Measurements from ENCODE around the gene PCDHA12. TPM values are rescaled to one million over a fixed set of nuclear protein-coding genes. Genes with fewer than 3 reads are reported as not detected.

Gene PCDHA12, protein sequence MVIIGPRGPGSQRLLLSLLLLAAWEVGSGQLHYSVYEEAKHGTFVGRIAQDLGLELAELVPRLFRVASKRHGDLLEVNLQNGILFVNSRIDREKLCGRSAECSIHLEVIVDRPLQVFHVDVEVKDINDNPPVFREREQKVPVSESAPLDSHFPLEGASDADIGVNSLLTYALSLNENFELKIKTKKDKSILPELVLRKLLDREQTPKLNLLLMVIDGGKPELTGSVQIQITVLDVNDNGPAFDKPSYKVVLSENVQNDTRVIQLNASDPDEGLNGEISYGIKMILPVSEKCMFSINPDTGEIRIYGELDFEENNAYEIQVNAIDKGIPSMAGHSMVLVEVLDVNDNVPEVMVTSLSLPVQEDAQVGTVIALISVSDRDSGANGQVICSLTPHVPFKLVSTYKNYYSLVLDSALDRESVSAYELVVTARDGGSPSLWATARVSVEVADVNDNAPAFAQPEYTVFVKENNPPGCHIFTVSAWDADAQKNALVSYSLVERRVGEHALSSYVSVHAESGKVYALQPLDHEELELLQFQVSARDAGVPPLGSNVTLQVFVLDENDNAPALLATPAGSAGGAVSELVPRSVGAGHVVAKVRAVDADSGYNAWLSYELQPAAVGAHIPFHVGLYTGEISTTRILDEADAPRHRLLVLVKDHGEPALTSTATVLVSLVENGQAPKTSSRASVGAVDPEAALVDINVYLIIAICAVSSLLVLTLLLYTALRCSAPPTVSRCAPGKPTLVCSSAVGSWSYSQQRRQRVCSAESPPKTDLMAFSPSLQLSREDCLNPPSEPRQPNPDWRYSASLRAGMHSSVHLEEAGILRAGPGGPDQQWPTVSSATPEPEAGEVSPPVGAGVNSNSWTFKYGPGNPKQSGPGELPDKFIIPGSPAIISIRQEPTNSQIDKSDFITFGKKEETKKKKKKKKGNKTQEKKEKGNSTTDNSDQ
- 5.1 TPM for total RNA-seq

DNA sequence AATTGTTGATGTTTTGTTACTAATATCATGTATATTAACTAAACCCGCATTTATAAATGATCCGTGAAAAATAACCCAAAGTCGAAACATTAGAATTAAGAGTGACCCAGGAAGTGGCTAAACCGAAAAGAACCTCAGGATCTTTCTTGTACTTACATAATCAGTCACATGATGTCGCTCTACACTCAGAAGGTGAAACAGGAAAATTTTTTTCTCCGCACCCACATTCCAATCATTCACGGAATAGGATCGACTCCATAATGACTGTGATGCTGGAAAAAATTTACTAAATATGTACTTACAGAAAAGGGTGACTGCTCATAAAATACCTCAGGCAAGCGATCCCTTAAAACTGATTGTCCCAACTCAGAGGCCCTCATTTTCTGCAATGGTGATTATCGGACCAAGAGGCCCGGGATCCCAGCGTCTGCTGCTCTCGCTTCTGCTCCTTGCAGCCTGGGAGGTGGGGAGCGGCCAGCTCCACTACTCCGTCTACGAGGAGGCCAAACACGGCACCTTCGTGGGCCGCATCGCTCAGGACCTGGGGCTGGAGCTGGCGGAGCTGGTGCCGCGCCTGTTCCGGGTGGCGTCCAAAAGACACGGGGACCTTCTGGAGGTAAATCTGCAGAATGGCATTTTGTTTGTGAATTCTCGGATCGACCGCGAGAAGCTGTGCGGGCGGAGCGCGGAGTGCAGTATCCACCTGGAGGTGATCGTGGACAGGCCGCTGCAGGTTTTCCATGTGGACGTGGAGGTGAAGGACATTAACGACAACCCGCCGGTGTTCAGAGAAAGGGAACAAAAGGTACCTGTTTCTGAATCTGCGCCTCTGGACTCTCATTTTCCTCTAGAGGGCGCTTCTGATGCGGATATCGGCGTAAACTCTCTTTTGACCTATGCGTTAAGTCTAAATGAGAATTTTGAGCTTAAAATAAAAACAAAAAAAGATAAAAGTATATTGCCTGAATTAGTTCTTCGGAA is at the start of gene PCDHA12:
PCDHA12 (plus strand) TSS at position 224 of the 981 bp plus-strand sequence; CDS start at position 389, 165 bp downstream.

GRCh38 chr5:140827704-140828361 is 47.3 kb upstream of the PCDHA12 start, which contains the start of gene PCDHA6:
Gene PCDHA6 (plus strand): TSS chr5:140827960. CDS start chr5:140828092, 132 bp downstream.

DNA sequence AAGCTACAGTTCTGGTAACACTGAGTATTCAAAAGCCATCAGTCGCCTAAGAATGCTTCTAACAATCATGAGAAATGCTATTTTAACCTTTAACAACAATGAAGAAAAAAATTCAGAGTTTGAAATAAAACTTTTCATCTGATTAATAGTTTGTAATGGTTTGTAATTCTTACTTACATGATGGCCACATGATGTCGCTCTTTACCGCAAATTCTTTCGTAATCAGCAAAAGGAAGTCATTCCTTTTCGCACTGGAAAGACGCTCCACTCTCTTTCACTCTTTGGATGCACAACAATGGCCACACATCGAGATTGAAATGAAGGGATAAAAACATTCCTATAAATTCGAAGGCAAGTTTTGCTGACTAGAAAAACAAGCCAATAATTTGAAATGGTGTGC is 41.1 kb upstream of the PCDHA12 start, which contains the start of gene PCDHA7:
PCDHA7 (plus strand) TSS at position 277 of the 400 bp plus-strand sequence; CDS start at position 392, 115 bp downstream.

GRCh38 chr5:140840978-140841962 is 33.8 kb upstream of the PCDHA12 start, which contains the start of gene PCDHA8:
Gene PCDHA8 (plus strand): TSS chr5:140841187. CDS start chr5:140841322, 135 bp downstream.

DNA sequence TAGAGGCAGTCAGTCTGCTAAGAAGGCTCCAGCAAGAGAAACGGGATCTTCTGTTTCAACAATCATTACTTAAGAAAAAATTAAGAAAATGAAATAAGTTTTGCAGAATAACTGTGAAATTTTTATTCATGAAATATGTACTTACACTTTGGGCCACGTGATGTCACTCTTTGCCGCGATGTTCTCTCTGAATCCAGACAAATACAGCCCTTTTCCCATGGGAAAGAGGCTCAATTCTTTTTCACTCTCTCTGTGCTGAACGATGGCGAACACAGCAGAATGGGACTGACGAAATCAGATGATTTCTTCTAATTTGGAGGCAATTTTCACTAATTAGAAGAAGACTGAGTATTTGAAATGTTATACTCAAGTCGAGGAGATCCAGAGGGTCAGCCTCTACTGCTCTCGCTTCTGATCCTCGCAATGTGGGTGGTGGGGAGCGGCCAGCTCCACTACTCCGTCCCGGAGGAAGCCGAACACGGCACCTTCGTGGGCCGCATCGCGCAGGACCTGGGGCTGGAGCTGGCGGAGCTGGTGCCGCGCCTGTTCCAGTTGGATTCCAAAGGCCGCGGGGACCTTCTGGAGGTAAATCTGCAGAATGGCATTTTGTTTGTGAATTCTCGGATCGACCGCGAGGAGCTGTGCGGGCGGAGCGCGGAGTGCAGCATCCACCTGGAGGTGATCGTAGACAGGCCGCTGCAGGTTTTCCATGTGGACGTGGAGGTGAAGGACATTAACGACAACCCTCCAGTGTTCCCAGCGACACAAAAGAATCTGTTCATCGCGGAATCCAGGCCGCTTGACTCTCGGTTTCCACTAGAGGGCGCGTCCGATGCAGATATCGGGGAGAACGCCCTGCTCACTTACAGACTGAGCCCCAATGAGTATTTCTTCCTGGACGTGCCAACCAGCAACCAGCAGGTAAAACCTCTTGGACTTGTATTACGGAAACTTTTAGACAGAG is 26.7 kb upstream of the PCDHA12 start, which contains the start of gene PCDHA9:
PCDHA9 (plus strand) TSS at position 244 of the 964 bp plus-strand sequence; CDS start at position 358, 114 bp downstream.

GRCh38 chr5:140855772-140856674 is 19.1 kb upstream of the PCDHA12 start, which contains the start of gene PCDHA10:
Gene PCDHA10 (plus strand): TSS chr5:140855897. CDS start chr5:140856049, 152 bp downstream.

DNA sequence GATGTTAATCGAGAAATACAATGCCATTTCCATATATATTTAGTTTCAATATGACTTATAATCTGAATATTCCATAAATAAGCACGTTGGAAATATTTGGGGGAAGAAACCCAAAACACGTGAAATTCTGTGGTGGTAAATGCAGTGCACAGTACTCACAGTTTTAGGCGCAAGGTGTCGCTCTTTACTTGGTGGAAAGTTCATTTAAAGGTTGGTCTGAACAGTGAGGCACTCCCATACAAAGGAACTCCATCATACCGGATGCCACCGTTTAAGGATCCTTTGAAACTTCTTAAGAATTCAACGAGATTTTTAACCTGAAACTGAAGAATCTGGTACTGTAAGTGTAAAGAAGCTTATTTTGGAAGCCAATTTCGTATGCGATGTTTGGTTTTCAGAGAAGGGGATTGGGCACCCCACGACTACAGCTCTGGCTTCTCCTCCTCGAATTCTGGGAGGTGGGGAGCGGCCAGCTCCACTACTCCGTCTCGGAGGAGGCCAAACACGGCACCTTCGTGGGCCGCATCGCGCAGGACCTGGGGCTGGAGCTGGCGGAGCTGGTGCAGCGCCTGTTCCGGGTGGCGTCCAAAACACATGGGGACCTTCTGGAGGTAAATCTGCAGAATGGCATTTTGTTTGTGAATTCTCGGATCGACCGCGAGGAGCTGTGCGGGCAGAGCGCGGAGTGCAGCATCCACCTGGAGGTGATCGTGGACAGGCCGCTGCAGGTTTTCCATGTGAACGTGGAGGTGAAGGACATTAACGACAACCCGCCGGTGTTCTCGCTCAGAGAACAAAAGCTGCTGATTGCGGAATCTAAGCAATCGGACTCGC is 6.2 kb upstream of the PCDHA12 start, which contains the start of gene PCDHA11:
PCDHA11 (plus strand) TSS at position 237 of the 834 bp plus-strand sequence; CDS start at position 384, 147 bp downstream.

GRCh38 chr5:140881889-140882590 is 6.9 kb downstream of the PCDHA12 start, which contains the start of gene PCDHA13:
Gene PCDHA13 (plus strand): TSS chr5:140882124. CDS start chr5:140882269, 145 bp downstream.

DNA sequence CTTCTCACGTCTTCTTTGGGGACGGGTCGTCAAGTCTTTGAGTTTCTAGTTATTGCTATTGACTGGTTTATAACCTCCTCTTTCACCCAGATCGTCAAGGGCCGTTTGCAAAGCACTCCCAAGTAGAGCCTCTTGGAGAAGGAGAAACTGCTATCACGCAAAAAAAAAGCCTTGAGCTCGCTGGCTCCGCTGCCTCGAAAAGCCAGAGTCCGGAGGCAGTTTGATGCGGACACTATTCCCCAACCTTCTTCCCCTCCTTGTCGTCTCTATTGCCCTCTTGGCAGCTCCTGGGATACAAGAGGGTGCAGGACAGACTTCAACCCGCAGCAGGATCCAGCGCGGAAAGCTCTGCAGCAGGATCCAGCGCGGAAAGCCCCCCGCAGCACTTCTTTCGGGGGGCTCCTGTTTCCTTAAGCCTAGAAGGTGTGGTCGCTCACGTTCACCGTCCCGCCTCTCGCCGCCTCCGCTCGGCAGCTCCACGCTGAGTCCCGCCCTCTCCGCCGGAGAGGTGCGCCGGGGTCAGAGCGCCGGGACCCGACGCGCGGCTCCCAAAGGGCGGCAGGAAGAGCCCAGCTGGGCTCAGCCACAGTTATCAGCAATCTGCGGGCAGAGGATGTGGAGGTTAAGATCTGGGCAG is 50.8 kb downstream of the PCDHA12 start, which contains the start of gene PCDHAC1:
PCDHAC1 (plus strand) TSS at position 494 of the 637 bp plus-strand sequence. CDS start 594 bp downstream, outside the sequence.

Other genes with a start within 250 kb of the PCDHA12 start
- 22.0 TPM for gene CD14, start 242.1 kb upstream of the PCDHA12 start, total RNA-seq
- 54.8 TPM for gene TMCO6, start 235.9 kb upstream of the PCDHA12 start, total RNA-seq
- 31.1 TPM for gene NDUFA2, start 227.7 kb upstream of the PCDHA12 start, total RNA-seq
- gene IK, start 227.5 kb upstream of the PCDHA12 start, total RNA-seq = 134 TPM
- gene WDR55, start 210.4 kb upstream of the PCDHA12 start, total RNA-seq = 16.2 TPM
- gene DND1, start 201.7 kb upstream of the PCDHA12 start, total RNA-seq = 0.60 TPM
- 45.3 TPM for gene HARS1, start 183.9 kb upstream of the PCDHA12 start, total RNA-seq
- gene HARS2, start 183.9 kb upstream of the PCDHA12 start, total RNA-seq = 35.0 TPM
- gene ZMAT2, start 174.9 kb upstream of the PCDHA12 start, total RNA-seq = 37.4 TPM
- 0.71 TPM for gene PCDHA1, start 89.2 kb upstream of the PCDHA12 start, total RNA-seq
- 2.4 TPM for gene PCDHA2, start 80.5 kb upstream of the PCDHA12 start, total RNA-seq
- 4.6 TPM for gene PCDHA3, start 74.3 kb upstream of the PCDHA12 start, total RNA-seq
- 7.1 TPM for gene PCDHA4, start 68.2 kb upstream of the PCDHA12 start, total RNA-seq
- gene PCDHA5, start 53.7 kb upstream of the PCDHA12 start, total RNA-seq = 2.9 TPM
- 5.6 TPM for gene PCDHA6, start 47.3 kb upstream of the PCDHA12 start, total RNA-seq
- gene PCDHA7, start 41.0 kb upstream of the PCDHA12 start, total RNA-seq = 3.6 TPM
- 3.6 TPM for gene PCDHA8, start 34.1 kb upstream of the PCDHA12 start, total RNA-seq
- 4.6 TPM for gene PCDHA9, start 26.9 kb upstream of the PCDHA12 start, total RNA-seq
- 4.6 TPM for gene PCDHA10, start 19.4 kb upstream of the PCDHA12 start, total RNA-seq
- 8.9 TPM for gene PCDHA11, start 6.4 kb upstream of the PCDHA12 start, total RNA-seq
- 9.7 TPM for gene PCDHA13, start 6.8 kb downstream of the PCDHA12 start, total RNA-seq
- 7.6 TPM for gene PCDHAC1, start 51.0 kb downstream of the PCDHA12 start, total RNA-seq
- 39.0 TPM for gene PCDHAC2, start 91.2 kb downstream of the PCDHA12 start, total RNA-seq
- 0.05 TPM for gene PCDHB1, start 176.1 kb downstream of the PCDHA12 start, total RNA-seq
- 8.3 TPM for gene PCDHB2, start 219.3 kb downstream of the PCDHA12 start, total RNA-seq
- 10.6 TPM for gene PCDHB3, start 225.2 kb downstream of the PCDHA12 start, total RNA-seq
- gene PCDHB4, start 246.5 kb downstream of the PCDHA12 start, total RNA-seq = 4.5 TPM